Endothelial cell (in vitro differentiated cells): ENCODE measurements around the gene TNFAIP8L3. TPM values are rescaled to one million over a fixed set of nuclear protein-coding genes. Genes with fewer than 3 reads are reported as not detected.

Source experiments
- DNase-seq: peaks from one replicate; pipeline ENCODE4 v3.0.0; 2021; ENCODE audit warnings: low spot score
- H3K27ac Mint-ChIP-seq: one replicate; pipeline ENCODE4 v1.8.0; 2021; ENCODE audit warnings: mixed read lengths, inconsistent platforms; ENCODE audit not compliant: unreplicated experiment
- H3K27me3 Mint-ChIP-seq: one replicate; pipeline ENCODE4 v1.8.0; 2021; ENCODE audit warnings: mild to moderate bottlenecking, moderate library complexity, mixed read lengths, inconsistent platforms; ENCODE audit not compliant: unreplicated experiment
- H3K36me3 Mint-ChIP-seq: one replicate; pipeline ENCODE4 v1.8.0; 2021; ENCODE audit warnings: mild to moderate bottlenecking, low read depth, mixed read lengths, inconsistent platforms; ENCODE audit not compliant: unreplicated experiment
- H3K4me1 Mint-ChIP-seq: one replicate; pipeline ENCODE4 v1.8.0; 2021; ENCODE audit warnings: mild to moderate bottlenecking, mixed read lengths, inconsistent platforms; ENCODE audit not compliant: unreplicated experiment
- H3K4me3 Mint-ChIP-seq: one replicate; pipeline ENCODE4 v1.8.0; 2021; ENCODE audit warnings: mild to moderate bottlenecking, mixed read lengths, inconsistent platforms; ENCODE audit not compliant: unreplicated experiment
- H3K9me3 Mint-ChIP-seq: one replicate; pipeline ENCODE4 v1.8.0; 2021; ENCODE audit warnings: mixed read lengths, inconsistent platforms; ENCODE audit not compliant: unreplicated experiment
- total RNA-seq: library from RNA; stranded (reverse); fragmentation: NEBNext Ultra II Directional; extraction: Animal tissue kit (Norgen Biotek cat#: 25700); gene quantifications from one replicate; pipeline ENCODE4 v1.2.1, GENCODE V29; 2021; ENCODE audit not compliant: unreplicated experiment
- TF ChIP-seq, protein P1 (sequence below): fragments of 200-600 bp; sonication (generic); IDR thresholded peaks from one replicate; pipeline ENCODE4 v1.5.0; 2021; ENCODE audit warnings: antibody characterized with exemption; ENCODE audit not compliant: unreplicated experiment

The TNFAIP8L3 gene
- total RNA-seq, 1 donor from 2014 or later = 0.77 TPM

DNA sequence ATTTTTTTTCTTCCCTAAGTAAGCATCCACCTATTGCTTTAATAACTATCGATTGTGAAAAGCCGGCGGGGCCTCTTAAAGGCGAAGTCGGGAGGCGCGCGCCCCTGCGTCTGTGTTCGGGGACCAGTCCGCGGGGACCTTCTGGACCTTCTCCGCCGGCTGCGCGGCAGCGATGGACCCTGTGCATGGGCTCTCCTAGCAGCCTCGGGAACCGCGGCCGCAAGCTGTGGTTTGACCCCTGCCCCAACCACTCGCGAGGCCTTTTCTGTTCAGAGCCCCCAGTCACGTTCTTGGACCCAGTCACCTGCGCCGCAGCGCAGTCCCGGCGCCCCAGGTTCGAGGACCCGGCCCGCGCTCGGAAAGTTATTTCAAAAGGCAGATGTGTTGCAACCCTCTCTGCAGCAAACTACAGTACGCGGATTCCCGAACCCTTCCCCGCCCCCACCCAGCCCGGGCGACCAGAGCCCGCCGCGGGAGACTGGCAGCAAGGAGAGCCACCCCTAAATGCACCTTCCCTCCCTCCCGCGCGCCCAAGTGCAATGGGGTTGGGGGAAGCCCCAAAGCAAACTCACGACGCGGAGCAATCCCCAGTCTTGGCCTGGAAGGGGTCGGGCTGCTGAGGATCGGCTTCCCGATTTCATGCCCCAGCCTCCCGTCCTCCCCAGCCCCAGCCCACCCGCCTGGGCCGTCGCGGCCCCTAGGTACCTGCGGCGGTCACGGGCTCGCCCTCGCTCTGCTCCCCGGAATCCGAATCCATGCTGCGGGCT, 684 bp downstream of the TNFAIP8L3 start:
- TF ChIP-seq, protein P1, sequence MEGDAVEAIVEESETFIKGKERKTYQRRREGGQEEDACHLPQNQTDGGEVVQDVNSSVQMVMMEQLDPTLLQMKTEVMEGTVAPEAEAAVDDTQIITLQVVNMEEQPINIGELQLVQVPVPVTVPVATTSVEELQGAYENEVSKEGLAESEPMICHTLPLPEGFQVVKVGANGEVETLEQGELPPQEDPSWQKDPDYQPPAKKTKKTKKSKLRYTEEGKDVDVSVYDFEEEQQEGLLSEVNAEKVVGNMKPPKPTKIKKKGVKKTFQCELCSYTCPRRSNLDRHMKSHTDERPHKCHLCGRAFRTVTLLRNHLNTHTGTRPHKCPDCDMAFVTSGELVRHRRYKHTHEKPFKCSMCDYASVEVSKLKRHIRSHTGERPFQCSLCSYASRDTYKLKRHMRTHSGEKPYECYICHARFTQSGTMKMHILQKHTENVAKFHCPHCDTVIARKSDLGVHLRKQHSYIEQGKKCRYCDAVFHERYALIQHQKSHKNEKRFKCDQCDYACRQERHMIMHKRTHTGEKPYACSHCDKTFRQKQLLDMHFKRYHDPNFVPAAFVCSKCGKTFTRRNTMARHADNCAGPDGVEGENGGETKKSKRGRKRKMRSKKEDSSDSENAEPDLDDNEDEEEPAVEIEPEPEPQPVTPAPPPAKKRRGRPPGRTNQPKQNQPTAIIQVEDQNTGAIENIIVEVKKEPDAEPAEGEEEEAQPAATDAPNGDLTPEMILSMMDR = no peak
- Mint-ChIP-seq H3K27me3 (peaks cover 12% of the 10 kb centered on the region), H3K36me3 (no peaks in the 10 kb centered on the region), H3K4me3 (peak overlapping the region; percentile 86), H3K9me3 (no peaks in the 10 kb centered on the region), H3K4me1 (peaks cover 24% of the 10 kb centered on the region), H3K27ac (no peak overlapping the region)
- DNase-seq = peak; percentile 22

DNA sequence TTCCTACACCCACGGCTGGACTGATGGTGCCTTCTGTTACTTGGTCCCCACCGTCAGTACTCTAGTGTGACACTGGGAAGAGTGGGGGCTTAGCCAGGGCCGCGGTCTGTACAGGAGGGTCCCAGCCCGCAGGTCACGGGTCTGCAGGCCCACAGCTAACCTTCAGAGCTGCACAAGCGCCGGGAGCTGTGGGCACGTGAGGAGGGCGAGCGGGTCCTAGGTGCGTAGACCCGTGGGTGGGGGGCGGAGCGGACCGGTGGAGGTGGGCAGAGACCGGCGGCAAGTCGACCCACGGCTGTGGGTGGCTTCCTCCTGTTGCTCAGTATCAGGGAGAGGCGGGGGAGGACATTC, 1.2 kb downstream of the TNFAIP8L3 start:
- Mint-ChIP-seq H3K4me1 (peaks cover 24% of the 10 kb centered on the region), H3K27ac (no peak overlapping the region), H3K27me3 (peaks cover 12% of the 10 kb centered on the region), H3K9me3 (no peaks in the 10 kb centered on the region), H3K36me3 (no peaks in the 10 kb centered on the region), H3K4me3 (no peak overlapping the region)
- TF ChIP-seq, protein P1 = no peak
- DNase-seq = no peak

DNA sequence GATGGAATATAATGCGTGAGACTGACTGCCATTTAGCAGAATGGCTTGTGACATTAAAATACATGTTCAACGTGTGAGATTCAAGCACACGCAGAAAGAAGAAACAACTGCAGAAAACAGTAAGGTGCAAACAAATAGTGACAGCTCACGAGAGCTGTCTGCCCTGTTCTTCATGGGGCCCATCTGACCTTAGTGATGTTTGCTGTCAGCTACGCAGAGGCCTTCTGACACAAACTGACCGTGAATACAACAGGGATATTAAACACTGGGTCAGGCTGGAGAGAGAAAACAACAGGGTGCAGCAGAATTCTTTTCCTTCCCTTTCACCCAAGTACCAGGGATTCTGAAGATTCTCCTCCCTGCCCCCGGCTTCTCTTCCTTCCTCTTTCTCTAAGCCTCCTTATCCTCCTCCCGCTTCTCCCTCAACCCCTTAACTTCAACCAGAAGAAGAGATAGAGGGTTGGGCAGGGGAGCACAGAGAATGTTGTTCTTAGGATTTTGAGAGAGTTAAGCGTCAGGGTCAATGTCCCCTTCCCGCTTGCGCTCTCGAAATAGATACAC, 2.1 kb downstream of the TNFAIP8L3 start:
- H3K27me3 Mint-ChIP-seq = peaks cover 12% of the 10 kb centered on the region
- no peaks in the 10 kb centered on the region for H3K9me3 Mint-ChIP-seq
- H3K27ac Mint-ChIP-seq = no peak overlapping the region
- peaks cover 22% of the 10 kb centered on the region for H3K4me1 Mint-ChIP-seq
- no peak overlapping the region for H3K4me3 Mint-ChIP-seq
- DNase-seq = no peak
- TF ChIP-seq, protein P1 = no peak
- no peaks in the 10 kb centered on the region for H3K36me3 Mint-ChIP-seq

DNA sequence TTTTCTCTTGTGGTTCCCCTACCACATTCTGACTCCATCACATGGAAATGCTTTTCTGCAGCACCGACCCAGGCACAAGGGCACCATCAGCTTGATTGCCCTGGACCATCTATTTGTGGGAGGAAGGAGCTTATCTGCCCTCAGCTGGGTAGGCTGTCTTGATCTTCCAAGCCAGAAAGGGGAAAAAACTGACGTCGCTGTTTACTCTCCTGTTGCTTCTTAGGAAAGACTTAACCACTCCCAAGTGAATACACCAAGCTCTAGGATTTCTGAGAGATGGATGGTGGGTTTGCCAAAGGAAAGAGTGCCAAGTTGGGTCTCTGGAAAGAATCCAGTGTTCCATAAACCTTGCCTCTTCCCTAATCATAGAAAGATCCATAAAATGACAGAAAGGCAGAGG, 4.0 kb downstream of the TNFAIP8L3 start:
- no peak overlapping the region for H3K27ac Mint-ChIP-seq
- DNase-seq = no peak
- no peak overlapping the region for H3K4me3 Mint-ChIP-seq
- no peaks in the 10 kb centered on the region for H3K36me3 Mint-ChIP-seq
- H3K27me3 Mint-ChIP-seq = peaks cover 15% of the 10 kb centered on the region
- H3K9me3 Mint-ChIP-seq = no peaks in the 10 kb centered on the region
- peaks cover 14% of the 10 kb centered on the region for H3K4me1 Mint-ChIP-seq
- TF ChIP-seq, protein P1 = no peak
